Left forelimb (tissue), 1 donor: ENCODE measurements around the gene CORO7.

Experiments used
- DNase-seq: peaks from one replicate; pipeline ENCODE4 v3.0.0-alpha.2; 2018; ENCODE audit warnings: low spot score

The CORO7 gene

GRCh38 chr16:4371357-4372000 is 44.9 kb downstream of the CORO7 start, which contains the start of gene VASN:
Gene VASN (plus strand): TSS chr16:4371848. CDS start chr16:4380878, 9,030 bp downstream.
- peak; percentile 89 for DNase-seq

GRCh38 chr16:4370570-4371356 is 45.6 kb downstream of the CORO7 start:
- no peak for DNase-seq

- no peak for DNase-seq
Measured at GRCh38 chr16:4370151-4370550, 46.2 kb downstream of the CORO7 start.

GRCh38 chr16:4369007-4369733 is 47.2 kb downstream of the CORO7 start:
- DNase-seq, result no peak

GRCh38 chr16:4367393-4367856 is 49.0 kb downstream of the CORO7 start:
- no peak for DNase-seq

GRCh38 chr16:4366016-4366415 is 50.4 kb downstream of the CORO7 start:
- no peak for DNase-seq

- DNase-seq, result no peak
Measured at GRCh38 chr16:4365615-4366014, 50.8 kb downstream of the CORO7 start.

GRCh38 chr16:4365014-4365406 is 51.4 kb downstream of the CORO7 start:
- no peak for DNase-seq

- DNase-seq, result no peak
Measured at GRCh38 chr16:4364196-4365013, 52.0 kb downstream of the CORO7 start.

GRCh38 chr16:4362476-4363135 is 53.8 kb downstream of the CORO7 start:
- DNase-seq, result no peak

- no peak for DNase-seq
Measured at GRCh38 chr16:4361944-4362311, 54.5 kb downstream of the CORO7 start.

GRCh38 chr16:4361033-4361943 is 55.1 kb downstream of the CORO7 start:
- DNase-seq, result no peak

GRCh38 chr16:4360538-4361021 is 55.8 kb downstream of the CORO7 start:
- no peak for DNase-seq

- no peak for DNase-seq
Measured at GRCh38 chr16:4359914-4360313, 56.5 kb downstream of the CORO7 start.

- DNase-seq, result no peak
Measured at GRCh38 chr16:4358831-4359561, 57.4 kb downstream of the CORO7 start.

GRCh38 chr16:4358236-4358635 is 58.2 kb downstream of the CORO7 start:
- DNase-seq, result no peak

GRCh38 chr16:4356820-4357219 is 59.6 kb downstream of the CORO7 start:
- DNase-seq, result no peak

- no peak for DNase-seq
Measured at GRCh38 chr16:4354512-4355409, 61.6 kb downstream of the CORO7 start.
